ENCODE data around the gene MLF1. TPM values are rescaled to one million over a fixed set of nuclear protein-coding genes. Genes with fewer than 3 reads are reported as not detected.

Gene MLF1
- total RNA-seq, 4 donors from 2014 or later = 4.0 to 6.2 (median 4.5) TPM

DNA sequence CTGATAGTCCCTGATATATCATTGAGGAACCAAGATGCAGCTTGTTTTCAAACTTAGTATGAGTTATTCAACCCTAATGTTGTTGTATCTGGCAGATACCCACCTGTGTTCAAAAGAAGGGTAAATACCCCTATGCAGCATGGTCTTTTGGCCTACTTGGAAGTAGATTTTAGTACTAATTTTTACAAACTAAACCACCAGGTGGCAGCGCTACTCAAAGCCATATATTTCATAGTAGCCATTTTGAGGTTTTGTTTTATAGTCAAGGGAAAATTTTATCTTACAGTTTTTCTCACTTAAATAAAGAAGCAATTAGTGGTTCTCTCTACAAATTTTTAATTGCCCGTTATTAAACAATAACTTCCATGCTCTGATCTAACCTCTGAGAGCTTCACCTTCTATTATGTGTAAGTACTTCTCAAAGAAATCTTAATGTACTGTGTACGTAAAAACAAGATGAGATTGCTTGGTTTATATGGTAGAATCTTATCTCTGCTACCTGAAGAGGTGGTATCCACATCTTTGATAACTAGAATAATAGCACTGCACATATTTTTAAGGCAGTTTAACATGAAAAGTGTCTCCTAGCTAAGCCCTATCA is 31.5 kb upstream of the MLF1 start:
- TF ChIP-seq, protein P1, sequence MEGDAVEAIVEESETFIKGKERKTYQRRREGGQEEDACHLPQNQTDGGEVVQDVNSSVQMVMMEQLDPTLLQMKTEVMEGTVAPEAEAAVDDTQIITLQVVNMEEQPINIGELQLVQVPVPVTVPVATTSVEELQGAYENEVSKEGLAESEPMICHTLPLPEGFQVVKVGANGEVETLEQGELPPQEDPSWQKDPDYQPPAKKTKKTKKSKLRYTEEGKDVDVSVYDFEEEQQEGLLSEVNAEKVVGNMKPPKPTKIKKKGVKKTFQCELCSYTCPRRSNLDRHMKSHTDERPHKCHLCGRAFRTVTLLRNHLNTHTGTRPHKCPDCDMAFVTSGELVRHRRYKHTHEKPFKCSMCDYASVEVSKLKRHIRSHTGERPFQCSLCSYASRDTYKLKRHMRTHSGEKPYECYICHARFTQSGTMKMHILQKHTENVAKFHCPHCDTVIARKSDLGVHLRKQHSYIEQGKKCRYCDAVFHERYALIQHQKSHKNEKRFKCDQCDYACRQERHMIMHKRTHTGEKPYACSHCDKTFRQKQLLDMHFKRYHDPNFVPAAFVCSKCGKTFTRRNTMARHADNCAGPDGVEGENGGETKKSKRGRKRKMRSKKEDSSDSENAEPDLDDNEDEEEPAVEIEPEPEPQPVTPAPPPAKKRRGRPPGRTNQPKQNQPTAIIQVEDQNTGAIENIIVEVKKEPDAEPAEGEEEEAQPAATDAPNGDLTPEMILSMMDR (IDR thresholded peaks at IDR 0.05; ENCODE audit: low read depth) = no peak

DNA sequence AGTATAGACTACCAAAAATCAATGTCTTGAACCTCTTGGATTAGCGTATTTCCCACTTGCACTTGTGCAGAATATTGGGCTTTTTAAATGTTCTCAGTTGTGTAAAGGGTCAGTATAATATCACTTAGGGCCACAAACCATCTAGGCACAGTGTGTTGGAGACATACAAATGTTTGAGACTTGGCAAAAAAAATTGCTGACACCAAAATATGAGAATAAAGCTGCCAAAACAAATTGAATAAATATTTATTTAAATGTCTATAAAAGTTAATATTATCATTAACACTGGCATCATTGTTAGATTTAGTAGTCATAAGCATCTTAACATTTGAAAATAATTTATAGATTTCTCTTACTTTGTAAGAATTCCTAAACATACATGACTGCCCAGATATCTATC is 30.9 kb upstream of the MLF1 start:
- TF ChIP-seq, protein P1 (IDR thresholded peaks at IDR 0.05; ENCODE audit: low read depth) = no peak

DNA sequence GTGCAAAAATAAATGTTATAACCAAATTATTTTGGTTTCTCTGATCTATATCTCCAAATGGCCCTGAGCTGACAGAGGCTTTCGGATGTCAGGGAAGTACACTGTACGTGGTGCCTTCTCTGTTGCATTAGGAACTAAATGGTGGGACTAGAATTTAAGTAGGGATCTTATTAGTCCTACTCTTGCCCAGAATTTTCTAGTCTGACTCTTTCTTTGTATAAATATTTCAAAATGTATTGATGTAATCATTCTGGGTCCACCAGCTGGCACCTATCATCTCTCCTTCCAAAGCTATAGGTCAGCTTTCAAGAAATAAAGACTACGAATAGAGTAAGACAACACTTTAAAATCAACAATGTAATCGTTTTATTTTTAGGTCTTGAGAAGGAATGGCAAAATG is 22.3 kb upstream of the MLF1 start:
- TF ChIP-seq, protein P1 (IDR thresholded peaks at IDR 0.05; ENCODE audit: low read depth) = no peak

DNA sequence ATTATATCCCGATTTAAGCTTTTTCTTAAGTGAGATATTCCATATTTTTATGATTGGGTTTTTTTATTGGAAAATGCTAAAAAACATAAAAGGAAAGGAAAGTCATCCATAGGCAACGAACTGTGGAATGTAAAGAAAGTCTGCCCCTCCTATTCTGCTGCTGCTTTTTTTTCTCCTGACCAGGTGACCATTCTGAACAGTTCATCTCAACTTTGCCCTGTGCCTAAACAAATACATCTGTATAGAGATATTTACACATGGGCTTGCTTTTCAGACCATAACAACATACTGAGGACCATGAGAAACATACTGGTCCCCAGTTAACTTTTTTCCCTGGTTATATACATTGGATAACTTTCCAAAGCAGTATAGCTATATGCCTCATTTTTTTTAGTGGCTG is 18.9 kb upstream of the MLF1 start:
- TF ChIP-seq, protein P1 (IDR thresholded peaks at IDR 0.05; ENCODE audit: low read depth) = no peak

DNA sequence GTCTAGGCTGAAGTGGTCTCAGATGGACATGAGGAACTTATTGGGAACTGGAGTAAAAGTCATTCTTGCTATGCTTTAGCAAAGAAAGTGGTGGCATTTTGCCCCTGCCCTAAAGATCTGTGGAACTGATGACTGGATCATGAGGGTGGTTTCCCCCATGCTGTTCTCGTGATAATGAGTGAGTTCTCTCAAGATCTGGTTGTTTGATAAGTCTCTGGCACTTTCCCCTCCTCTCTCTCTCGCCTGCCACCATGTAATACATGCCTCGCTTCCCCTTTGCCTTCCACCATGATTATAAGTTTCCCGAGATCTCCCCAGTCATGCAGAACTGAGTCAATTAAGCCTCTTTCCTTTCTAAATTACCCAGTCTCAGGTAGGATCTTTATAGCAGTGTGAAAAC is 11.5 kb upstream of the MLF1 start:
- TF ChIP-seq, protein P1 (IDR thresholded peaks at IDR 0.05; ENCODE audit: low read depth) = no peak

DNA sequence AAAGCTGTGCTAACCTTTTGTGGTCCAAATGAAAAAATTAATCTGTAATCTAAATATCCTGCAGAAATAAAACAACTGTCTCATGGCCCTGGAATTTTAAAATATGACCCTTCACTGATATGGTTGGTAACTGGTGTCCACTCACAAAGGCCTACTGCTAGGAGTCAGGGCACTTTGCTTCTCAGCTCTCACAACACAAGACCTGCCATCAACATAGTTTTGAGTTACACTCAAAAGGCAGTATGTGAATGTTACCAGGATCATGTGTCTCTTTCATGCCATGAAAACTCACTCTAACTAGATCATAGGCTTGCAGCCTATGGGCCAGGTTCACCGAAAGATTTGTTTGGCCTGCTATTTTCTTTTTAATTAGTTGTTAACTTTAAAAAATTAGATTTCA is 10.0 kb upstream of the MLF1 start:
- TF ChIP-seq, protein P1 (IDR thresholded peaks at IDR 0.05; ENCODE audit: low read depth) = no peak

DNA sequence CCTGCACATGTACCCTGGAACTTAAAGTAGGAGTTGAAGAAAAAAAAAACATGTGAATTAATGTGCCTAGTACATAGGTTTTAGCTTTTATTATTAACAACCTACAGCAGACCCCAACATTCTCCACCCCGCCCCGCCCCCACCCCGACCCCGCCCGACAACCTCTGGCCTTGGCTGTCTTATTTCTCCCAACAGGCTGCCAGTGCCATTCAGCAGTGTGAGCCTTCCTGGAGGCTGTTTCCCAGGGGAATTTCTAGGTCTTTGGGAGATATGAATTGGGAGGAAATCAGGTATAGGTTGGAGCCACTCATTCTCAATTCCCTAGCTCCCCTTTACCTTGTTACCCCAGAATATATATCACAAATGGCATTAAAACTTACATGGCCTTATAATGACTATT is 8.3 kb upstream of the MLF1 start:
- TF ChIP-seq, protein P1 (IDR thresholded peaks at IDR 0.05; ENCODE audit: low read depth) = no peak
